Stimulated activated CD8-positive, alpha-beta memory T cell treated with anti-CD3 and anti-CD28 coated beads, Interleukin-15, amount 100 ng/mL, for 4 hours (primary cell): Measurements from ENCODE around the gene CACNG3.

Experiments
- DNase-seq, 2 donors: peaks; one replicate each; pipeline ENCODE4 v3.0.0-alpha.2; 2020; ENCODE audit warnings: low read depth in 2 of 2

Gene CACNG3

GRCh38 chr16:24396350-24397271 lies 140.5 kb downstream of the CACNG3 start:
- no peak for DNase-seq

GRCh38 chr16:24409045-24409444 lies 152.9 kb downstream of the CACNG3 start:
- no peak for DNase-seq
